ENCODE results near the gene DENND4A.

DNA sequence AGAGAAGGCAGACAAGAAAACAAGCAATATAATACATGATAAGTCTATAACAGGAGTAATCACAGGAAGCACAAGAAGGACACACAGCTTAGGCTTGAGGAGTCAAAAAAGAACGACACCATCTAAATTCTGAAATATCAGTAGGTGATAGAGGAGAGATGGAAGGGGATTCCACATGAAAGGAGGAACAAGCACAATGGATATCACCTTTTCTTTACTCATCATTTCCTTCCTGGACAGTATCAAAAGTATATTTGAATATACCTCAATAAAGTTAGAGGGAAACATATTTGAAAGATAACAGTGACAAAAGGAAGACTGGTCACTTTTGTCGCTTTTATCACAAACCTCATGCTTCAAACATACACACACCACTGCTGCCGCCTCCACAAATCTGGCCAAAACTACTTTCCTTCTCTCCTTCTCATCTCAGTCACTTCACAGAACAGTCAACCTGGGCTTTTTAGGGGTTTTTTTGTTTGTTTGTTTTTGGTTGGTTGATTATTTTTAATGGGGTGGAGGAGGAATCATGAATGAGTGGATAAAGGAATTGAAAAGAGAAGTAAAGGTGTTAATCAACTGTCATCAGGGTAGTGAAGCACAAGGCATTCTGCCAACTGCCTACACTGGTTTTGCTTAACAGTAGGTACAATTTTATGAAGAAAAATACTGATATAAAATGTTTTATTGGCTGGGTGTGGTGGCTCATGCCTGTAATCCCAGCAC is 18.5 kb downstream of the DENND4A start:
- TF ChIP-seq, protein P1, sequence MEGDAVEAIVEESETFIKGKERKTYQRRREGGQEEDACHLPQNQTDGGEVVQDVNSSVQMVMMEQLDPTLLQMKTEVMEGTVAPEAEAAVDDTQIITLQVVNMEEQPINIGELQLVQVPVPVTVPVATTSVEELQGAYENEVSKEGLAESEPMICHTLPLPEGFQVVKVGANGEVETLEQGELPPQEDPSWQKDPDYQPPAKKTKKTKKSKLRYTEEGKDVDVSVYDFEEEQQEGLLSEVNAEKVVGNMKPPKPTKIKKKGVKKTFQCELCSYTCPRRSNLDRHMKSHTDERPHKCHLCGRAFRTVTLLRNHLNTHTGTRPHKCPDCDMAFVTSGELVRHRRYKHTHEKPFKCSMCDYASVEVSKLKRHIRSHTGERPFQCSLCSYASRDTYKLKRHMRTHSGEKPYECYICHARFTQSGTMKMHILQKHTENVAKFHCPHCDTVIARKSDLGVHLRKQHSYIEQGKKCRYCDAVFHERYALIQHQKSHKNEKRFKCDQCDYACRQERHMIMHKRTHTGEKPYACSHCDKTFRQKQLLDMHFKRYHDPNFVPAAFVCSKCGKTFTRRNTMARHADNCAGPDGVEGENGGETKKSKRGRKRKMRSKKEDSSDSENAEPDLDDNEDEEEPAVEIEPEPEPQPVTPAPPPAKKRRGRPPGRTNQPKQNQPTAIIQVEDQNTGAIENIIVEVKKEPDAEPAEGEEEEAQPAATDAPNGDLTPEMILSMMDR (IDR thresholded peaks at IDR 0.05; ENCODE audit: insufficient read depth, low read depth, low read length) = no peak
- no peak for TF ChIP-seq EZH2 (IDR thresholded peaks at IDR 0.05; ENCODE audit: insufficient read depth, low read length)
